SK-N-SH treated with all-trans-retinoic acid at 6 μM for 48 hours (cell line): ENCODE measurements around the gene CCR9.
"Not testable (repeated sequence)": the region's sequence is repeated elsewhere in the genome, so short reads cannot be mapped to it uniquely, and the experiment has no call there.

ENCODE experiments used
- ATAC-seq: fragments of 200-7000 bp; cut with Tn5 transposase; 3 replicates; pipeline ENCODE4 v1.9.1; 2020; ENCODE audit warnings: mild to moderate bottlenecking, moderate library complexity
- ARNTL ChIP-seq: fragments of 450-650 bp; formaldehyde crosslinking; IDR thresholded peaks from 2 replicates; pipeline ENCODE4 v1.5.0; 2020; ENCODE audit warnings: low read depth, mild to moderate bottlenecking, moderate library complexity, borderline replicate concordance
- BACH2 ChIP-seq: fragments of 250-450 bp; sonication (Bioruptor Pico); IDR thresholded peaks from 2 replicates; pipeline ENCODE4 v1.9.0; 2021; ENCODE audit warnings: mild to moderate bottlenecking, borderline replicate concordance
- CREB5 ChIP-seq: fragments of 250-450 bp; sonication (Bioruptor Pico); IDR thresholded peaks from 2 replicates; pipeline ENCODE4 v1.5.1; 2020; ENCODE audit warnings: low read depth, mild to moderate bottlenecking, moderate library complexity
- CSRNP3 ChIP-seq: fragments of 250-450 bp; sonication (Bioruptor Pico); IDR thresholded peaks from 2 replicates; pipeline ENCODE4 v1.5.1; 2021; ENCODE audit warnings: mild to moderate bottlenecking, moderate library complexity
- ESRRG ChIP-seq: fragments of 250-450 bp; sonication (Bioruptor Pico); IDR thresholded peaks from 2 replicates; pipeline ENCODE4 v1.6.1; 2021; ENCODE audit warnings: mild to moderate bottlenecking
- GLIS3 ChIP-seq: fragments of 250-450 bp; sonication (Bioruptor Pico); IDR thresholded peaks from 2 replicates; pipeline ENCODE4 v1.5.0; 2020; ENCODE audit warnings: mild to moderate bottlenecking, moderate library complexity
- ISL1 ChIP-seq: fragments of 250-450 bp; sonication (Bioruptor Pico); IDR thresholded peaks from 2 replicates; pipeline ENCODE4 v2.1.2; 2022; ENCODE audit warnings: mild to moderate bottlenecking, moderate library complexity
- OSR1 ChIP-seq: fragments of 250-450 bp; sonication (Bioruptor Pico); IDR thresholded peaks from 2 replicates; pipeline ENCODE4 v1.8.0; 2022; ENCODE audit warnings: moderate library complexity, mild to moderate bottlenecking, inconsistent platforms
- PATZ1 ChIP-seq: fragments of 250-450 bp; sonication (Bioruptor Pico); IDR thresholded peaks from 2 replicates; pipeline ENCODE4 v1.8.0; 2020; ENCODE audit warnings: mild to moderate bottlenecking, moderate library complexity, borderline replicate concordance
- PPARA ChIP-seq: fragments of 250-450 bp; sonication (Bioruptor Pico); IDR thresholded peaks from 2 replicates; pipeline ENCODE4 v1.5.0; 2020; ENCODE audit warnings: mild to moderate bottlenecking, borderline replicate concordance
- RARB ChIP-seq: fragments of 250-450 bp; sonication (Bioruptor Pico); IDR thresholded peaks from 2 replicates; pipeline ENCODE4 v1.8.0; 2021; ENCODE audit warnings: mild to moderate bottlenecking, moderate library complexity
- SNAI2 ChIP-seq: fragments of 250-450 bp; sonication (Bioruptor Pico); IDR thresholded peaks from 2 replicates; pipeline ENCODE4 v1.5.0; 2020; ENCODE audit warnings: mild to moderate bottlenecking, moderate library complexity
- TCF4 ChIP-seq: fragments of 250-450 bp; sonication (Bioruptor Pico); IDR thresholded peaks from 2 replicates; pipeline ENCODE4 v1.8.0; 2021; ENCODE audit warnings: mild to moderate bottlenecking, moderate library complexity, borderline replicate concordance
- TOX ChIP-seq: fragments of 250-450 bp; sonication (Bioruptor Pico); IDR thresholded peaks from 2 replicates; pipeline ENCODE4 v1.8.0; 2021; ENCODE audit warnings: mild to moderate bottlenecking, moderate library complexity, borderline replicate concordance
- TSHZ2 ChIP-seq: fragments of 250-450 bp; sonication (Bioruptor Pico); IDR thresholded peaks from 2 replicates; pipeline ENCODE4 v1.5.0; 2020; ENCODE audit warnings: mild to moderate bottlenecking, moderate library complexity
- ZC3H10 ChIP-seq: fragments of 250-450 bp; sonication (Bioruptor Pico); IDR thresholded peaks from 2 replicates; pipeline ENCODE4 v1.5.1; 2021; ENCODE audit warnings: mild to moderate bottlenecking, moderate library complexity
- ZFP3 ChIP-seq: fragments of 250-450 bp; sonication (Bioruptor Pico); IDR thresholded peaks from 2 replicates; pipeline ENCODE4 v1.5.0; 2020; ENCODE audit warnings: mild to moderate bottlenecking, moderate library complexity
- ZFP30 ChIP-seq: fragments of 450-650 bp; formaldehyde crosslinking; IDR thresholded peaks from 2 replicates; pipeline ENCODE4 v1.5.0; 2022; ENCODE audit warnings: mild to moderate bottlenecking, moderate library complexity
- ZNF565 ChIP-seq: fragments of 450-650 bp; formaldehyde crosslinking; conservative IDR thresholded peaks from 2 replicates; pipeline ENCODE4 v1.5.0; 2020; ENCODE audit warnings: low read depth, mild to moderate bottlenecking, moderate library complexity
- ZNF70 ChIP-seq: fragments of 450-650 bp; formaldehyde crosslinking; IDR thresholded peaks from 2 replicates; pipeline ENCODE4 v1.5.0; 2020; ENCODE audit warnings: mild to moderate bottlenecking, moderate library complexity
- ZNF8 ChIP-seq: fragments of 450-650 bp; formaldehyde crosslinking; IDR thresholded peaks from 2 replicates; pipeline ENCODE4 v1.5.0; 2020; ENCODE audit warnings: mild to moderate bottlenecking, moderate library complexity

CCR9 gene

GRCh38 chr3:45848392-45848791 is 38.0 kb upstream of the CCR9 start:
- no peak for ATAC-seq
- TF ChIP-seq ISL1 (CRISPR knock-in tag) (no peak), TOX (no peak), ZNF8 (CRISPR knock-in tag) (no peak), CREB5 (CRISPR knock-in tag) (no peak), ZNF70 (CRISPR knock-in tag) (no peak), PATZ1 (CRISPR knock-in tag) (no peak), BACH2 (CRISPR knock-in tag) (no peak), CSRNP3 (CRISPR knock-in tag) (no peak), RARB (CRISPR knock-in tag) (no peak), OSR1 (no peak), TCF4 (CRISPR knock-in tag) (no peak), ZC3H10 (CRISPR knock-in tag) (no peak), GLIS3 (CRISPR knock-in tag) (no peak)
- TF ChIP-seq, all 23 proteins: peak for 0

GRCh38 chr3:45852828-45853227 is 33.5 kb upstream of the CCR9 start:
- ATAC-seq = no peak
- TF ChIP-seq RARB (CRISPR knock-in tag) (no peak), OSR1 (no peak), ISL1 (CRISPR knock-in tag) (no peak), SNAI2 (CRISPR knock-in tag) (no peak), ZNF70 (CRISPR knock-in tag) (no peak), TSHZ2 (no peak), ZFP3 (no peak), PPARA (CRISPR knock-in tag) (no peak)

GRCh38 chr3:45856323-45856722 is 30.0 kb upstream of the CCR9 start:
- not testable (repeated sequence) for ATAC-seq

GRCh38 chr3:45857024-45857423 is 29.3 kb upstream of the CCR9 start:
- ATAC-seq = not testable (repeated sequence)

GRCh38 chr3:45858809-45859543 is 27.4 kb upstream of the CCR9 start:
- no peak for TF ChIP-seq ARNTL
- no peak for TF ChIP-seq ZNF565 (CRISPR knock-in tag)
- TF ChIP-seq ZNF8 (CRISPR knock-in tag) = no peak
- no peak for TF ChIP-seq BACH2 (CRISPR knock-in tag)
- no peak for TF ChIP-seq ESRRG (CRISPR knock-in tag)
- TF ChIP-seq ZFP30 = no peak
- no peak for TF ChIP-seq PATZ1 (CRISPR knock-in tag)
- no peak for TF ChIP-seq ZC3H10 (CRISPR knock-in tag)
- no peak for TF ChIP-seq TSHZ2
- no peak for TF ChIP-seq ZNF70 (CRISPR knock-in tag)
- no peak for TF ChIP-seq OSR1
- no peak for TF ChIP-seq GLIS3 (CRISPR knock-in tag)

More at GRCh38 chr3:45858809-45859543, 27.4 kb upstream of the CCR9 start:
- ATAC-seq = no peak
